Natural killer cell (primary cell): ENCODE results near the gene ITSN2. TPM values are rescaled to one million over a fixed set of nuclear protein-coding genes. Genes with fewer than 3 reads are reported as not detected.

Experiments used
- ATAC-seq, 3 donors: fragments of 150-1000 bp in 2 of 3; fragments of 200-7000 bp in 1 of 3; cut with Tn5 transposase; 1 replicate in 1 of 3; 2 replicates in 2 of 3; pipeline ENCODE4 v1.10.0; 2021; ENCODE audit warnings: mild to moderate bottlenecking in 2 of 3, moderate library complexity in 2 of 3
- DNase-seq, 2 donors: peaks; one replicate each; pipeline versions ENCODE4 v3.0.0 to v3.0.0-alpha.2; 2013 to 2021; ENCODE audit warnings: mixed read lengths in 1 of 2
- H3K27ac ChIP-seq: one replicate; pipeline ENCODE4 v1.5.1; 2013; ENCODE audit warnings: mild to moderate bottlenecking, low read length
- H3K27me3 ChIP-seq: one replicate; pipeline ENCODE4 v1.6.1; 2013; ENCODE audit warnings: low read length; ENCODE audit not compliant: control insufficient read depth, insufficient read depth
- H3K36me3 ChIP-seq: one replicate; pipeline ENCODE4 v1.6.1; 2013; ENCODE audit warnings: low read length; ENCODE audit not compliant: control insufficient read depth, insufficient read depth
- H3K4me1 ChIP-seq: one replicate; pipeline ENCODE4 v1.6.1; 2013; ENCODE audit warnings: low read length; ENCODE audit not compliant: control insufficient read depth, insufficient read depth
- H3K4me3 ChIP-seq: one replicate; pipeline ENCODE4 v1.5.1; 2013; ENCODE audit warnings: low read length
- H3K9me3 ChIP-seq: one replicate; pipeline ENCODE4 v1.6.1; 2013; ENCODE audit warnings: low read length; ENCODE audit not compliant: control insufficient read depth, insufficient read depth
- H3K27ac Mint-ChIP-seq, 2 donors: one replicate each; pipeline ENCODE4 v1.8.0; 2022; ENCODE audit warnings: mild to moderate bottlenecking in 2 of 2, mixed read lengths in 2 of 2, moderate library complexity in 1 of 2
- H3K27me3 Mint-ChIP-seq, 2 donors: one replicate each; pipeline ENCODE4 v1.8.0; 2022; ENCODE audit warnings: low read depth in 2 of 2, mixed read lengths in 2 of 2
- H3K36me3 Mint-ChIP-seq: one replicate; pipeline ENCODE4 v1.8.0; 2022; ENCODE audit warnings: mixed read lengths
- H3K4me1 Mint-ChIP-seq, 2 donors: one replicate each; pipeline ENCODE4 v1.8.0; 2022; ENCODE audit warnings: mixed read lengths in 2 of 2
- H3K4me3 Mint-ChIP-seq: one replicate; pipeline ENCODE4 v1.8.0; 2022; ENCODE audit warnings: mild to moderate bottlenecking, moderate library complexity, mixed read lengths
- H3K9me3 Mint-ChIP-seq, 2 donors: one replicate each; pipeline ENCODE4 v1.8.0; 2022; ENCODE audit warnings: mixed read lengths in 2 of 2
- WGBS: methylation state at CpG from one replicate; pipeline ENCODE4 v1.1.7; 2013; ENCODE audit warnings: missing lambda C conversion rate; ENCODE audit not compliant: insufficient coverage; 5-methylcytosine and 5-hydroxymethylcytosine counted together
- intact Hi-C: fragments of 100-400 bp; cut with micrococcal nuclease; formaldehyde crosslinking; loops from one replicate; pipeline ENCODE4 v1.14.2; 2022
- total RNA-seq, 4 donors: library from RNA; stranded (reverse); fragments of 120-200 nt in 1 of 4; gene quantifications; one replicate each; pipeline versions ENCODE4 v1.2.3 to v1.2.4, GENCODE V29; 2013 to 2022
- TF ChIP-seq, protein P1 (sequence below): fragments of 200-600 bp; IDR thresholded peaks from one replicate; pipeline ENCODE4 v1.8.0; 2022; ENCODE audit warnings: antibody characterized with exemption

ITSN2 gene
- total RNA-seq, 3 donors from 2014 or later (not counting 1 experiment from before 2014, with no cell fraction given): 101 to 118 (median 115) TPM

DNA sequence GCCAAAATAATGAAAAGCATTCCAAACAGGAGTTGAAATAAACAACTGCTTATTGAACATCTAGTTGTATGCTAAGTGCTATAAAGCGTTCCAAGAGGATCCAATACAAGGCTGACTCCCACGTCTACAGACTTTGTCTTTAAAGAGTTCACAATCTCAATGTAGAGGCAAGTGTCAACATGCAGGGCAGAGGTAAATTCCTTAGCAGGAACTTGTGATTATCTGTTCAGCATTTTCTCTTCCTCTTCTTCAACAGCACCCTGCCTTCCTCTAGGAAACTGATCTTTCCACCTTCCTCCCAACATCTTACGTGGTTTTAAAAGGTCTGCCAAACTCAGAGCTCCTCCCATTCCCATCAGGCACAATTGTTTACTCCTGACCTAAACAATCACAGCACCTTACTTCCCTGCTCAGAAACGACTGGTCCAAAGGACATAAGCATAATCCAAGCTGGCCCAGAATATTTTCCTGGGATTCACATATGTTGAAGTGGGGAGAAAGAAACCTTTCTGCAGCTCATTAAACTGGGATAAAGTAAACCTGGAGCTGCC is 83.9 kb downstream of the ITSN2 start:
- H3K9me3 ChIP-seq: no peaks in the 10 kb centered on the region
- intact Hi-C loops: no loop called here
- TF ChIP-seq, protein P1, sequence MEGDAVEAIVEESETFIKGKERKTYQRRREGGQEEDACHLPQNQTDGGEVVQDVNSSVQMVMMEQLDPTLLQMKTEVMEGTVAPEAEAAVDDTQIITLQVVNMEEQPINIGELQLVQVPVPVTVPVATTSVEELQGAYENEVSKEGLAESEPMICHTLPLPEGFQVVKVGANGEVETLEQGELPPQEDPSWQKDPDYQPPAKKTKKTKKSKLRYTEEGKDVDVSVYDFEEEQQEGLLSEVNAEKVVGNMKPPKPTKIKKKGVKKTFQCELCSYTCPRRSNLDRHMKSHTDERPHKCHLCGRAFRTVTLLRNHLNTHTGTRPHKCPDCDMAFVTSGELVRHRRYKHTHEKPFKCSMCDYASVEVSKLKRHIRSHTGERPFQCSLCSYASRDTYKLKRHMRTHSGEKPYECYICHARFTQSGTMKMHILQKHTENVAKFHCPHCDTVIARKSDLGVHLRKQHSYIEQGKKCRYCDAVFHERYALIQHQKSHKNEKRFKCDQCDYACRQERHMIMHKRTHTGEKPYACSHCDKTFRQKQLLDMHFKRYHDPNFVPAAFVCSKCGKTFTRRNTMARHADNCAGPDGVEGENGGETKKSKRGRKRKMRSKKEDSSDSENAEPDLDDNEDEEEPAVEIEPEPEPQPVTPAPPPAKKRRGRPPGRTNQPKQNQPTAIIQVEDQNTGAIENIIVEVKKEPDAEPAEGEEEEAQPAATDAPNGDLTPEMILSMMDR: no peak
- no peaks in the 10 kb centered on the region for H3K4me1 ChIP-seq
- H3K9me3 Mint-ChIP-seq: no peaks in the 10 kb centered on the region
- H3K36me3 Mint-ChIP-seq: peaks cover 6% of the 10 kb centered on the region
- H3K27ac Mint-ChIP-seq: peak overlapping the region in 1 of 2 donors; percentile 9
- 81% methylated on average over 4 of the region's 4 CpGs for WGBS
- H3K36me3 ChIP-seq: peaks cover 49% of the 10 kb centered on the region
- no peak for ATAC-seq
- no peak overlapping the region for H3K27ac ChIP-seq
- no peaks in the 10 kb centered on the region for H3K27me3 Mint-ChIP-seq
- no peak for DNase-seq
- no peak overlapping the region for H3K4me3 ChIP-seq
- H3K4me3 Mint-ChIP-seq: no peak overlapping the region
- no peaks in the 10 kb centered on the region for H3K27me3 ChIP-seq
- no peaks in the 10 kb centered on the region for H3K4me1 Mint-ChIP-seq

DNA sequence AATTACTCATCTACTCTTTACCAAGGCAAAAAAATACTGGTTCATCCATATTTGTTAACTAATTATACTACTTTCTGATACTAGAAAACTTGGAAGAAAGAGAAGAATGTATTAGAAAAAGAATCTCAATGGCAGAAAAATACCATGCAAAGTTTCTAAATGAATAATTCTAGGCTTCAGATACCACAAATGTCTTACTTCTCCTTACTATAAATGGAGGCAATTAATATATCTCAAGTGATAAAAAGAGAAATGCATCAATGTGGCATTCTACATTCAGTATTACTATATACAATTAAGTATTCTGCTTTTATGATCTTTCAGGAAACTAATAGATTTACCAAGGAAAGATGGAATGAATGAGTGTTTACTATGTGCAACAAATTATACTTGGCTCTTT is 85.5 kb downstream of the ITSN2 start:
- ATAC-seq (no peak), DNase-seq (no peak)
- Histone ChIP-seq H3K4me3 (no peak overlapping the region), H3K27ac (no peak overlapping the region), H3K36me3 (peaks cover 65% of the 10 kb centered on the region), H3K4me1 (no peaks in the 10 kb centered on the region), H3K27me3 (no peaks in the 10 kb centered on the region), H3K9me3 (no peaks in the 10 kb centered on the region)
- no peaks in the 10 kb centered on the region for H3K27me3 Mint-ChIP-seq
- no peaks in the 10 kb centered on the region for H3K4me1 Mint-ChIP-seq
- intact Hi-C loops: no loop called here
- no peaks in the 10 kb centered on the region for H3K9me3 Mint-ChIP-seq
- no peak overlapping the region for H3K27ac Mint-ChIP-seq
- TF ChIP-seq, protein P1: no peak
- H3K4me3 Mint-ChIP-seq: no peak overlapping the region
- peaks cover 15% of the 10 kb centered on the region for H3K36me3 Mint-ChIP-seq

DNA sequence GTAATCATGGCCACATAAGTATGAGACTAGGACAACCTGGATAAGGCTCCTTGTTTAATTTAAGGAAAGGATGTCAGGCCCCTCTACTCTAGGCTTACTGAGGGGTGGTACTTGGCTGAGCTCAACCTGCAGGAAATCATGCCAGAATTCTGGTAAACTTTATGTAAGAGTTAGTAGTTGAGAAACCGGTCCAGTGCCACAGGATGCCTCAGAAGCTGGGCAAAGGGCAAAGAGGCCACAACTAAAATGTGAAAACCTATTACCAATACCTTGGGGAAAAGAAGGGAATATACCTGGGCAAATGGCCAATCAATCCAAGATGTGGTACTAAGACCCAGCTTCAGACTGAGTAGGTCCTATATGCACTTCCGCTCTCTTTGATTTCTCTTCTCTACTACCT is 86.7 kb downstream of the ITSN2 start:
- intact Hi-C loops: no loop called here
- no peaks in the 10 kb centered on the region for H3K4me1 ChIP-seq
- H3K36me3 ChIP-seq: peaks cover 73% of the 10 kb centered on the region
- no peak for ATAC-seq
- no peaks in the 10 kb centered on the region for H3K27me3 ChIP-seq
- no peaks in the 10 kb centered on the region for H3K9me3 Mint-ChIP-seq
- peaks cover 15% of the 10 kb centered on the region for H3K36me3 Mint-ChIP-seq
- no peaks in the 10 kb centered on the region for H3K9me3 ChIP-seq
- no peak overlapping the region for H3K4me3 Mint-ChIP-seq
- H3K27ac ChIP-seq: no peak overlapping the region
- 100% methylated on average over 1 of the region's 2 CpGs for WGBS
- no peak overlapping the region for H3K27ac Mint-ChIP-seq
- DNase-seq: no peak
- no peak overlapping the region for H3K4me3 ChIP-seq
- TF ChIP-seq, protein P1: no peak
- H3K27me3 Mint-ChIP-seq: no peaks in the 10 kb centered on the region
- no peaks in the 10 kb centered on the region for H3K4me1 Mint-ChIP-seq

DNA sequence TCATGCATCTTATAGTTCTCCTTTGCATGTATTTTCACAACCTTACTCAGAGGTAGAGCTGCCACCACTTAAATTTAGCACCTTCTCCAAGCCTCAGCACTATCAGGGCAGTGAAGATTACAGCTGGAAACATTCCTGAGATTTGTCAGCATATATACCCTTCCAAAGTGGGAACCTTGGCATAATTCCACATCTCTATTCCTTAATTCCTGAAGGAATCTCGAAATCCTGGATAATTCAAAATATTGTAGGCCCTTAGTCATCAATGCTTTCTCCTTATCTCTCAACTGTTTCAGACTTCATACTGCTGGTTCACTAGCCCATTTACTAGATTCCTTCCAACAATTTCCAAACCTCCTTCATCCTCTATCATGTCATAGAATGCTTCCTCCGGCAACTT is 87.4 kb downstream of the ITSN2 start:
- H3K9me3 ChIP-seq: no peaks in the 10 kb centered on the region
- H3K27me3 ChIP-seq: no peaks in the 10 kb centered on the region
- no peak overlapping the region for H3K27ac ChIP-seq
- H3K36me3 ChIP-seq: peaks cover 80% of the 10 kb centered on the region
- no peaks in the 10 kb centered on the region for H3K9me3 Mint-ChIP-seq
- ATAC-seq (no peak), DNase-seq (no peak)
- H3K4me1 Mint-ChIP-seq: no peaks in the 10 kb centered on the region
- H3K36me3 Mint-ChIP-seq: peaks cover 15% of the 10 kb centered on the region
- no peak overlapping the region for H3K27ac Mint-ChIP-seq
- 95% methylated on average over 2 of the region's 2 CpGs for WGBS
- no peak overlapping the region for H3K4me3 ChIP-seq
- H3K27me3 Mint-ChIP-seq: no peaks in the 10 kb centered on the region
- H3K4me3 Mint-ChIP-seq: no peak overlapping the region
- no peaks in the 10 kb centered on the region for H3K4me1 ChIP-seq
- TF ChIP-seq, protein P1: no peak
- intact Hi-C loops: no loop called here
